SK-N-SH (cell line): Measurements from ENCODE around the gene METTL21C. TPM values are rescaled to one million over a fixed set of nuclear protein-coding genes. Genes with fewer than 3 reads are reported as not detected.

Source experiments
- CTCF ChIA-PET: fragments of 300-600, 350-600 bp; formaldehyde crosslinking; extraction: SDS; loops from one replicate; lab custom pipeline; 2021; lab: Yijun Ruan, JAX
- POLR2A ChIA-PET: fragments of 350-600 bp; sonication (Branson Sonifier 250); formaldehyde crosslinking; extraction: SDS; loops from one replicate; lab custom pipeline; 2020; ENCODE audit warnings: antibody characterized with exemption, inconsistent platforms; lab: Yijun Ruan, JAX
- DNase-seq: peaks from one replicate; pipeline ENCODE4 v3.0.0; 2012
- H2AFZ ChIP-seq: fragments of 200-600 bp; sonication (generic); 2 replicates; pipeline ENCODE4 v1.8.1; 2016; ENCODE audit warnings: antibody characterized with exemption, mild to moderate bottlenecking, low read depth
- H3F3A ChIP-seq: fragments of 200-600 bp; sonication (generic); replicated peaks from 2 replicates; pipeline ENCODE3; 2016; ENCODE audit warnings: antibody characterized with exemption, mild to moderate bottlenecking; ENCODE audit not compliant: insufficient read depth
- H3K27ac ChIP-seq, 2 experiments: fragments of 200-500 bp in 1 of 2; fragments of 200-600 bp in 1 of 2; sonication (Bioruptor generic) in 1 of 2; sonication (generic), shearing (Covaris generic) in 1 of 2; 2 replicates each; pipeline versions ENCODE4 v1.5.1 to v1.6.1; 2014 to 2016; ENCODE audit warnings: low read depth in 2 of 2, inconsistent platforms in 1 of 2, low read length in 1 of 2, mild to moderate bottlenecking in 1 of 2, mixed read lengths in 1 of 2
- H3K27me3 ChIP-seq: fragments of 200-600 bp; sonication (generic), shearing (Covaris generic); 2 replicates; pipeline ENCODE4 v1.6.1; 2016; ENCODE audit warnings: mixed run types; ENCODE audit not compliant: insufficient read depth
- H3K36me3 ChIP-seq, 2 experiments: fragments of 200-500 bp in 1 of 2; fragments of 200-600 bp in 1 of 2; sonication (Bioruptor generic) in 1 of 2; sonication (generic) in 1 of 2; replicated peaks in 1 of 2; 2 replicates each; pipeline versions ENCODE3 to v1.5.1; 2014 to 2016; ENCODE audit warnings: low read length in 1 of 2, mild to moderate bottlenecking in 1 of 2; ENCODE audit not compliant: insufficient read depth in 2 of 2, control insufficient read depth in 1 of 2
- H3K4me1 ChIP-seq, 2 experiments: fragments of 200-500 bp in 1 of 2; fragments of 200-600 bp in 1 of 2; sonication (Bioruptor generic) in 1 of 2; sonication (generic), shearing (Covaris generic) in 1 of 2; 2 replicates each; pipeline versions ENCODE4 v1.5.1 to v1.6.1; 2014 to 2016; ENCODE audit warnings: low read depth in 1 of 2, low read length in 1 of 2, mixed run types in 1 of 2; ENCODE audit not compliant: insufficient read depth in 2 of 2, control insufficient read depth in 1 of 2
- H3K4me2 ChIP-seq: fragments of 200-600 bp; sonication (generic), shearing (Covaris generic); 2 replicates; pipeline ENCODE4 v1.6.1; 2017; ENCODE audit warnings: mixed run types
- H3K4me3 ChIP-seq, 2 experiments: fragments of 200-500 bp in 1 of 2; fragments of 200-600 bp in 1 of 2; sonication (Bioruptor generic) in 1 of 2; sonication (generic), shearing (Covaris generic) in 1 of 2; 2 replicates each; pipeline versions ENCODE4 v1.5.1 to v1.8.1; 2014 to 2016; ENCODE audit warnings: low read depth in 2 of 2, inconsistent platforms in 1 of 2, low read length in 1 of 2, mild to moderate bottlenecking in 1 of 2, mixed read lengths in 1 of 2, moderate library complexity in 1 of 2
- H3K79me2 ChIP-seq: fragments of 200-600 bp; sonication (generic); 2 replicates; pipeline ENCODE4 v1.8.1; 2017; ENCODE audit warnings: mild to moderate bottlenecking; ENCODE audit not compliant: insufficient read depth
- H3K9ac ChIP-seq: fragments of 200-600 bp; sonication (generic); 2 replicates; pipeline ENCODE4 v1.6.1; 2017; ENCODE audit warnings: mixed run types
- H3K9me2 ChIP-seq: fragments of 200-600 bp; sonication (generic); 2 replicates; pipeline ENCODE4 v1.6.1; 2017; ENCODE audit warnings: mixed run types
- H3K9me3 ChIP-seq: fragments of 200-600 bp; sonication (generic); 2 replicates; pipeline ENCODE4 v1.6.1; 2017; ENCODE audit warnings: mixed run types, mild to moderate bottlenecking, moderate library complexity
- H4K20me1 ChIP-seq: fragments of 200-600 bp; sonication (generic); 2 replicates; pipeline ENCODE4 v1.6.1; 2017; ENCODE audit warnings: mild to moderate bottlenecking, mixed run types; ENCODE audit not compliant: insufficient read depth
- FOSL2 ChIP-seq: IDR thresholded peaks from 2 replicates; pipeline ENCODE4 v1.4.0; 2012; ENCODE audit warnings: low read depth, mild to moderate bottlenecking, moderate library complexity, borderline replicate concordance
- JUND ChIP-seq: IDR thresholded peaks from 2 replicates; pipeline ENCODE4 v1.4.0; 2012
- MXI1 ChIP-seq: IDR thresholded peaks from 2 replicates; pipeline ENCODE4 v1.6.1; 2012; ENCODE audit warnings: mild to moderate bottlenecking, low read depth, low read length, improper control_type of control experiment
- NFIC ChIP-seq: IDR thresholded peaks from 2 replicates; pipeline ENCODE4 v1.4.0; 2012; ENCODE audit warnings: borderline replicate concordance
- TCF12 ChIP-seq: IDR thresholded peaks from 2 replicates; pipeline ENCODE4 v1.4.0; 2012
- TEAD4 ChIP-seq: IDR thresholded peaks from 2 replicates; pipeline ENCODE4 v1.4.0; 2012; ENCODE audit warnings: mild to moderate bottlenecking, borderline replicate concordance; ENCODE audit not compliant: insufficient read depth
- WGBS: methylation state at CpG from one replicate; pipeline ENCODE4 v1.1.6; 2017; ENCODE audit warnings: low lambda C conversion rate; 5-methylcytosine and 5-hydroxymethylcytosine counted together
- polyA plus RNA-seq, 3 experiments: library from polyadenylated mRNA; depleted of rRNA; stranded (reverse); fragments of >200 nt; gene quantifications; 2 replicates each; pipeline ENCODE4 v1.2.3, GENCODE V29; 2012
- TF ChIP-seq, protein P1 (sequence below): IDR thresholded peaks from 2 replicates; pipeline ENCODE4; 2012
- TF ChIP-seq, protein P2 (sequence below): IDR thresholded peaks from 2 replicates; pipeline ENCODE4 v1.4.0; 2012; ENCODE audit warnings: low read depth, borderline replicate concordance

Gene METTL21C
- polyA plus RNA-seq, 1 of the 3 experiments (the other 2 are of a cell fraction), result not detected

DNA sequence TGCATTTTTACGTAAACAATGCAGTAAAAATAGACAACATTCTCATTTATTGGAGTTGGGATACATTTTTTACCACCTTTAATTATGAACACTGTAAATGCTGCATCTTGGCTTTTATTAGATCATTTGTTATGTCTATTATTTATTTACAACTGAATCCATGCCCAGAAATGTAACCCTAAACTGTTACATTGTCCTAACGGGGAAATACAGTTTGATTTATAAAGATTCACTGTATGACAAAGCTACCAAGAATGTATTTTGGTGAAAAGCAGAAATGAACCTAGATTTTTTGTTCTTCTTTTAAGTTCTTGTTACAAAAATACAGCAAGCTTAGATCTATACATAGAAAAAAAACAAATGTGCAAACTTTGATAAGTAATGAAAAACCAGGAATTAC is 1.1 kb downstream of the METTL21C start:
- no peaks in the 10 kb centered on the region for H3K27me3 ChIP-seq
- H3K9me3 ChIP-seq, result peaks cover 3% of the 10 kb centered on the region; the same call in 1 of the 2 replicates
- 56% methylated on average over 2 of the region's 2 CpGs for WGBS
- no peaks in the 10 kb centered on the region for H4K20me1 ChIP-seq
- H3F3A ChIP-seq, result peaks cover 3% of the 10 kb centered on the region
- no peak overlapping the region for H3K9ac ChIP-seq
- no peaks in the 10 kb centered on the region for H3K79me2 ChIP-seq
- DNase-seq, result no peak
- peaks cover 3 to 8% of the 10 kb centered on the region in 2 experiments; a peak in 1 of 4 replicates for H3K4me1 ChIP-seq
- no peaks in the 10 kb centered on the region for H3K9me2 ChIP-seq
- H3K4me3 ChIP-seq, result no peak overlapping the region
- ChIA-PET CTCF (interaction anchor here (0.6 to 1.2 kb wide), 3 partner anchors 30 to 102 kb away, joined by 3 read pairs; no protein-coding TSS in a partner anchor), POLR2A (no interaction called here)
- H3K4me2 ChIP-seq, result peak overlapping the region; percentile 41; the same call in 1 of the 2 replicates
- no peak overlapping the region for H3K27ac ChIP-seq
- H3K36me3 ChIP-seq, result no peaks in the 10 kb centered on the region
- TF ChIP-seq FOSL2, result peak; percentile 24; the same call in 1 of the 2 replicates
- TF ChIP-seq MXI1, result no peak
- TF ChIP-seq TCF12, result peak; percentile 36
- 0 out of 2 replicates have a peak, but pooled peaks have one; percentile 19 for TF ChIP-seq NFIC
- TF ChIP-seq TEAD4, result no peak
- TF ChIP-seq JUND, result peak; percentile 66
- TF ChIP-seq, protein P1, sequence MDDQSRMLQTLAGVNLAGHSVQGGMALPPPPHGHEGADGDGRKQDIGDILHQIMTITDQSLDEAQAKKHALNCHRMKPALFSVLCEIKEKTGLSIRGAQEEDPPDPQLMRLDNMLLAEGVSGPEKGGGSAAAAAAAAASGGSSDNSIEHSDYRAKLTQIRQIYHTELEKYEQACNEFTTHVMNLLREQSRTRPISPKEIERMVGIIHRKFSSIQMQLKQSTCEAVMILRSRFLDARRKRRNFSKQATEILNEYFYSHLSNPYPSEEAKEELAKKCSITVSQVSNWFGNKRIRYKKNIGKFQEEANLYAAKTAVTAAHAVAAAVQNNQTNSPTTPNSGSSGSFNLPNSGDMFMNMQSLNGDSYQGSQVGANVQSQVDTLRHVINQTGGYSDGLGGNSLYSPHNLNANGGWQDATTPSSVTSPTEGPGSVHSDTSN, result peak; percentile 65
- TF ChIP-seq, all 33 proteins: peak for 5
- no peak overlapping the region for H2AFZ ChIP-seq

DNA sequence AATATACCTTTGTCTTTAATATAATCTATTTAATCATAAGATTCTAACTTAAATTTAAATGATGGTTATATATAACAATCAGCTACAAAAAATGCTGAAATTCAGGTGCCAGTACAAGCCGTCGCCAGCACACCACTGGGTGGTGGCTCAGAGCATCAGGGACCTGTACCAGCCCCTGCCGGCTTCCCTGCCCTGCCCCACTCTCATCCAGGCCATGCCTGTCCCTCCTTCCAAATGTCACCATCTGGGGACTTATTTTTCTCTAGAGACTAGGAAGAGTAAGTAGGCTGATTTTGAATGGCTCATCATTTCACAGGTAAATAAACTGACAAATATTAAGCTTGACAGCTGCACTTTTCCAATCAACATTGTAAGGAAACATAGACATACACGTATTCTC is 1.6 kb downstream of the METTL21C start:
- H3F3A ChIP-seq, result peaks cover 3% of the 10 kb centered on the region
- TF ChIP-seq, protein P1, result no peak
- TF ChIP-seq, protein P2, sequence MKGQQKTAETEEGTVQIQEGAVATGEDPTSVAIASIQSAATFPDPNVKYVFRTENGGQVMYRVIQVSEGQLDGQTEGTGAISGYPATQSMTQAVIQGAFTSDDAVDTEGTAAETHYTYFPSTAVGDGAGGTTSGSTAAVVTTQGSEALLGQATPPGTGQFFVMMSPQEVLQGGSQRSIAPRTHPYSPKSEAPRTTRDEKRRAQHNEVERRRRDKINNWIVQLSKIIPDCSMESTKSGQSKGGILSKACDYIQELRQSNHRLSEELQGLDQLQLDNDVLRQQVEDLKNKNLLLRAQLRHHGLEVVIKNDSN, result no peak
- CTCF ChIA-PET, result interaction anchor here (1.1 to 1.2 kb wide), 2 partner anchors 31 to 101 kb away, joined by 3 read pairs; no protein-coding TSS in a partner anchor

More for the DNA sequence above, 1.6 kb downstream of the METTL21C start:
- H3K36me3 ChIP-seq, result no peaks in the 10 kb centered on the region
- no peak for DNase-seq
- no peak overlapping the region for H3K4me3 ChIP-seq
- H3K79me2 ChIP-seq, result no peaks in the 10 kb centered on the region
- peak overlapping the region; percentile 41; the same call in 1 of the 2 replicates for H3K4me2 ChIP-seq
- H3K27me3 ChIP-seq, result no peaks in the 10 kb centered on the region
- WGBS, result 94% methylated on average over 4 of the region's 4 CpGs
- H3K9me2 ChIP-seq, result no peaks in the 10 kb centered on the region
- no peak overlapping the region for H2AFZ ChIP-seq
- POLR2A ChIA-PET, result no interaction called here
- H3K9me3 ChIP-seq, result no peaks in the 10 kb centered on the region
- H3K27ac ChIP-seq, result no peak overlapping the region
- H3K4me1 ChIP-seq, result peaks cover 3 to 8% of the 10 kb centered on the region in 2 experiments; a peak in 1 of 4 replicates
- no peaks in the 10 kb centered on the region for H4K20me1 ChIP-seq
- no peak overlapping the region for H3K9ac ChIP-seq
